B cell (primary cell): Measurements from ENCODE around the gene ZSCAN25. TPM values are rescaled to one million over a fixed set of nuclear protein-coding genes. Genes with fewer than 3 reads are reported as not detected.

Experiments
- ATAC-seq: fragments of 200-7000 bp; cut with Tn5 transposase; one replicate; pipeline ENCODE4 v1.10.0; 2021; ENCODE audit warnings: low read depth, mild to moderate bottlenecking, moderate number of reproducible peaks, moderate library complexity
- CTCF ChIA-PET: fragments of 350-600 bp; sonication (Branson Sonifier 250); formaldehyde crosslinking; loops from one replicate; lab custom pipeline; 2021; ENCODE audit warnings: antibody characterized with exemption, inconsistent platforms; lab: Charles Lee
- POLR2A ChIA-PET: fragments of 350-600 bp; sonication (Branson Sonifier 250); formaldehyde crosslinking; loops from one replicate; lab custom pipeline; 2021; ENCODE audit warnings: antibody characterized with exemption; lab: Charles Lee
- DNase-seq: peaks from one replicate; pipeline ENCODE4 v3.0.0; 2013
- H2AFZ ChIP-seq: 2 replicates; pipeline ENCODE4 v1.6.1; 2012; ENCODE audit warnings: mild to moderate bottlenecking, low read depth, low read length; ENCODE audit not compliant: insufficient read depth, poor library complexity, severe bottlenecking
- H3K27ac ChIP-seq, 2 donors: 1 replicate in 1 of 2; 2 replicates in 1 of 2; pipeline ENCODE4 v1.5.1; 2012 to 2013; ENCODE audit warnings: low read length in 2 of 2, mild to moderate bottlenecking in 2 of 2, moderate library complexity in 1 of 2
- H3K27me3 ChIP-seq, 4 experiments: fragments of 200-600 bp in 1 of 4; sonication (generic) in 1 of 4; replicated peaks in 1 of 4; 1 replicate in 2 of 4; 2 replicates in 2 of 4; pipeline versions ENCODE4 v1.6.1 to v1.7.0; 2013 to 2016; ENCODE audit warnings: low read length in 3 of 4, mild to moderate bottlenecking in 2 of 4, mixed read lengths in 1 of 4, moderate library complexity in 1 of 4; ENCODE audit not compliant: insufficient read depth in 4 of 4, control insufficient read depth in 3 of 4; ENCODE audit errors: control extremely low read depth in 1 of 4
- H3K36me3 ChIP-seq, 2 experiments: replicated peaks in 1 of 2; 1 replicate in 1 of 2; 2 replicates in 1 of 2; pipeline versions ENCODE4 v1.6.1 to v1.7.1; 2013; ENCODE audit warnings: low read length in 1 of 2; ENCODE audit not compliant: insufficient read depth in 2 of 2, control insufficient read depth in 1 of 2; ENCODE audit errors: control extremely low read depth in 1 of 2, extremely low read depth in 1 of 2
- H3K4me1 ChIP-seq, 2 donors: fragments of 200-600 bp in 1 of 2; sonication (generic) in 1 of 2; 1 replicate in 1 of 2; 2 replicates in 1 of 2; pipeline versions ENCODE4 v1.5.1 to v1.6.1; 2013 to 2017; ENCODE audit warnings: low read length in 2 of 2; ENCODE audit not compliant: control insufficient read depth in 2 of 2, insufficient read depth in 2 of 2
- H3K4me2 ChIP-seq: replicated peaks from 2 replicates; pipeline ENCODE3; 2012; ENCODE audit warnings: mild to moderate bottlenecking, low read depth, low read length; ENCODE audit not compliant: poor library complexity, severe bottlenecking
- H3K4me3 ChIP-seq, 5 experiments: fragments of 200-600 bp in 1 of 5; sonication (generic) in 1 of 5; 1 replicate in 3 of 5; 2 replicates in 2 of 5; pipeline versions ENCODE4 v1.5.1 to v1.7.0; 2011 to 2016; ENCODE audit warnings: low read length in 4 of 5, mild to moderate bottlenecking in 4 of 5, low read depth in 2 of 5, control low read depth in 1 of 5, moderate library complexity in 1 of 5; ENCODE audit not compliant: insufficient read depth in 1 of 5; ENCODE audit errors: control extremely low read depth in 1 of 5, extremely low read depth in 1 of 5
- H3K79me2 ChIP-seq: fragments of 200-600 bp; sonication (generic); one replicate; pipeline ENCODE4 v1.6.0; 2016; ENCODE audit warnings: low read length; ENCODE audit not compliant: control insufficient read depth, insufficient read depth
- H3K9ac ChIP-seq: fragments of 200-600 bp; sonication (generic); 2 replicates; pipeline ENCODE4 v1.6.1; 2017; ENCODE audit warnings: mild to moderate bottlenecking, low read length, moderate library complexity
- H3K9me3 ChIP-seq, 3 donors: one replicate each; pipeline versions ENCODE4 v1.6.1 to v1.7.1; 2013; ENCODE audit warnings: low read length in 2 of 3; ENCODE audit not compliant: control insufficient read depth in 2 of 3, insufficient read depth in 1 of 3; ENCODE audit errors: control extremely low read depth in 1 of 3
- H4K20me1 ChIP-seq: 2 replicates; pipeline ENCODE4 v1.6.0; 2012; ENCODE audit warnings: mild to moderate bottlenecking, low read length; ENCODE audit not compliant: insufficient read depth, control insufficient read depth, poor library complexity, severe bottlenecking
- H3K27ac Mint-ChIP-seq: one replicate; pipeline ENCODE4 v1.8.0; 2021; ENCODE audit warnings: mixed read lengths
- H3K27me3 Mint-ChIP-seq: one replicate; pipeline ENCODE4 v1.8.0; 2021; ENCODE audit warnings: mixed read lengths
- H3K4me1 Mint-ChIP-seq: one replicate; pipeline ENCODE4 v1.8.0; 2021; ENCODE audit warnings: mixed read lengths
- H3K4me3 Mint-ChIP-seq: one replicate; pipeline ENCODE4 v1.8.0; 2021; ENCODE audit warnings: mixed read lengths
- H3K9me3 Mint-ChIP-seq: one replicate; pipeline ENCODE4 v1.8.0; 2022; ENCODE audit warnings: mixed read lengths; ENCODE audit not compliant: insufficient read depth
- EZH2 ChIP-seq: IDR thresholded peaks from 2 replicates; pipeline ENCODE4 v1.6.1; 2012; ENCODE audit warnings: borderline replicate concordance, low read depth, mild to moderate bottlenecking, moderate library complexity, low read length; ENCODE audit not compliant: insufficient read depth, poor library complexity, severe bottlenecking
- WGBS: methylation state at CpG from one replicate; pipeline ENCODE4 v1.1.5; 2013; ENCODE audit warnings: missing lambda C conversion rate; ENCODE audit not compliant: insufficient coverage; 5-methylcytosine and 5-hydroxymethylcytosine counted together
- intact Hi-C: fragments of 100-400 bp; cut with micrococcal nuclease; formaldehyde crosslinking; loops from one replicate; pipeline ENCODE4 v1.10.0; 2022
- polyA plus RNA-seq: library from polyadenylated mRNA; depleted of rRNA; stranded (reverse); fragments of >200 nt; gene quantifications from 2 replicates; pipeline ENCODE4 v1.2.3, GENCODE V29; 2012
- total RNA-seq, 2 donors: library from RNA; stranded (reverse); fragments of 120-200 nt in 1 of 2; gene quantifications; 1 replicate in 1 of 2; 2 replicates in 1 of 2; pipeline versions ENCODE4 v1.2.3 to v1.2.4, GENCODE V29; 2013 to 2022
- TF ChIP-seq, protein P1 (sequence below): fragments of 200-600 bp; IDR thresholded peaks from one replicate; pipeline ENCODE4 v1.8.0; 2022; ENCODE audit warnings: antibody characterized with exemption, mild to moderate bottlenecking

ZSCAN25 gene
- total and polyA plus RNA-seq, 2 donors (not counting 1 experiment from before 2014, with no cell fraction given): 11.8 to 39.5 TPM

DNA sequence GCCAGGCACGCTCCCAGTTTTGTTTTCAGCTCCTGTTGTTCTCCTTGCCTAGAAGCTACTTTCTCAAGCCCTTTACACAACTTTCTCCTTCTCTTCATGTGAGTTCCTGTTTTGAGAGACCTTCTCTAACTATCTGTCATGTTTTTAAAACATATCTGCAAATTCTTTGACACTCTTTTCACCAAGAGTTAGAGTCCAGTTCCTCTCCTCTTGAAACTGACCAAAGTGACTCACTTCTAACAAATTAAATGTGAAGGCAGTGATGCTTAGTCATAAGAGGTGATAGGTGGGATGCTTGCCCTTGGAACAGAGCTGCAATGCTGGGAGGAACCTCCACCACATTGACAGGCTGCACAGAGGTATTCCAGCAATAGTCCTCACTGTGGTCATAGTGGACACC lies 25.3 kb downstream of the ZSCAN25 start:
- Mint-ChIP-seq H3K9me3 (no peaks in the 10 kb centered on the region), H3K4me3 (no peak overlapping the region), H3K27me3 (no peaks in the 10 kb centered on the region), H3K4me1 (no peaks in the 10 kb centered on the region), H3K27ac (no peak overlapping the region)
- intact Hi-C loops: no loop called here
- Histone ChIP-seq H3K4me3 (no peak overlapping the region), H3K9ac (no peak overlapping the region), H4K20me1 (no peaks in the 10 kb centered on the region), H3K4me2 (no peak overlapping the region), H3K9me3 (no peaks in the 10 kb centered on the region), H3K27ac (no peak overlapping the region), H3K36me3 (peaks cover 0 to 7% of the 10 kb centered on the region in 2 experiments), H2AFZ (no peak overlapping the region), H3K79me2 (no peaks in the 10 kb centered on the region), H3K27me3 (no peaks in the 10 kb centered on the region), H3K4me1 (no peaks in the 10 kb centered on the region)
- WGBS: 94% methylated on average over 1 of the region's 1 CpG
- DNase-seq (no peak), ATAC-seq (no peak)
- CTCF ChIA-PET: no interaction called here
- no peak for TF ChIP-seq EZH2
- TF ChIP-seq, protein P1, sequence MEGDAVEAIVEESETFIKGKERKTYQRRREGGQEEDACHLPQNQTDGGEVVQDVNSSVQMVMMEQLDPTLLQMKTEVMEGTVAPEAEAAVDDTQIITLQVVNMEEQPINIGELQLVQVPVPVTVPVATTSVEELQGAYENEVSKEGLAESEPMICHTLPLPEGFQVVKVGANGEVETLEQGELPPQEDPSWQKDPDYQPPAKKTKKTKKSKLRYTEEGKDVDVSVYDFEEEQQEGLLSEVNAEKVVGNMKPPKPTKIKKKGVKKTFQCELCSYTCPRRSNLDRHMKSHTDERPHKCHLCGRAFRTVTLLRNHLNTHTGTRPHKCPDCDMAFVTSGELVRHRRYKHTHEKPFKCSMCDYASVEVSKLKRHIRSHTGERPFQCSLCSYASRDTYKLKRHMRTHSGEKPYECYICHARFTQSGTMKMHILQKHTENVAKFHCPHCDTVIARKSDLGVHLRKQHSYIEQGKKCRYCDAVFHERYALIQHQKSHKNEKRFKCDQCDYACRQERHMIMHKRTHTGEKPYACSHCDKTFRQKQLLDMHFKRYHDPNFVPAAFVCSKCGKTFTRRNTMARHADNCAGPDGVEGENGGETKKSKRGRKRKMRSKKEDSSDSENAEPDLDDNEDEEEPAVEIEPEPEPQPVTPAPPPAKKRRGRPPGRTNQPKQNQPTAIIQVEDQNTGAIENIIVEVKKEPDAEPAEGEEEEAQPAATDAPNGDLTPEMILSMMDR: no peak
- POLR2A ChIA-PET: no interaction called here

DNA sequence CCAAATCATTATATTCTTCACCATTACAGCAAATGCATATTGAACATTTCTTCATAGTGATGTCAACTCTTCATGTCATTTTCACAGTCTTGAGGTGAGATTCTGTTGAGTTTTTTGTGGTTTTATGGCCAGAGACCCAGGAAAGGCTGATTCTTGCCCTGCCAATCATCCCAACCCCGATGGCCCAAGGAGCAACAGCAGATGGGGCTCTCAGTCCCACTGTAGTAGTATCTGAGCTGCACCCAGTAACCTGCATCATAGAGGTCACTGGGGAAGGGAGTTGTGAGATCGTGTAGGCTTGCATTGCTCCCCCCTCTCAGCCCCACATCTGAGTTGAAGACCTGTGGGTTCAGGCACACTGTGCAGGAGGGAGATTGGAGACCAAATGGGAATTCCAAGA lies 26.7 kb downstream of the ZSCAN25 start:
- no peak overlapping the region for H3K4me3 ChIP-seq
- Mint-ChIP-seq H3K4me3 (no peak overlapping the region), H3K4me1 (no peaks in the 10 kb centered on the region), H3K9me3 (no peaks in the 10 kb centered on the region), H3K27me3 (no peaks in the 10 kb centered on the region), H3K27ac (no peak overlapping the region)
- no peaks in the 10 kb centered on the region for H3K4me1 ChIP-seq
- intact Hi-C loops: no loop called here
- H3K9ac ChIP-seq: no peak overlapping the region
- no peak for ATAC-seq
- no peaks in the 10 kb centered on the region for H3K79me2 ChIP-seq
- no peak for DNase-seq
- H3K9me3 ChIP-seq: no peaks in the 10 kb centered on the region
- no peak overlapping the region for H3K4me2 ChIP-seq
- H3K36me3 ChIP-seq: peaks cover 0 to 7% of the 10 kb centered on the region in 2 experiments
- H3K27me3 ChIP-seq: no peaks in the 10 kb centered on the region
- TF ChIP-seq EZH2: no peak
- TF ChIP-seq, protein P1: no peak
- ChIA-PET CTCF (no interaction called here), POLR2A (no interaction called here)
- H4K20me1 ChIP-seq: no peaks in the 10 kb centered on the region
- WGBS: no CpG with 5 or more reads among the region's 2 CpGs
- no peak overlapping the region for H3K27ac ChIP-seq
- H2AFZ ChIP-seq: no peak overlapping the region
